ENCODE measurements around the gene COX20. TPM values are rescaled to one million over a fixed set of nuclear protein-coding genes. Genes with fewer than 3 reads are reported as not detected.

Gene COX20
- 102 TPM for total RNA-seq

GRCh38 chr1:244835276-244836134, at the start of gene COX20:
Gene COX20, plus strand, starts transcription at chr1:244835658. Its CDS starts 57 bp downstream, at chr1:244835715.

GRCh38 chr1:244864253-244865027, 29.0 kb downstream of the COX20 start, which contains the start of gene HNRNPU:
Gene HNRNPU, minus strand, starts transcription at chr1:244864543. Its CDS starts 236 bp downstream, at chr1:244864307.

Other genes starting within 250 kb of the COX20 start
- gene DESI2, start 182.5 kb upstream of the COX20 start, total RNA-seq = 81.8 TPM
- gene HNRNPU, start 28.9 kb downstream of the COX20 start, total RNA-seq = 734 TPM